Uterus (tissue), 4 donors: ENCODE measurements around the gene LDLRAD4. TPM values are rescaled to one million over a fixed set of nuclear protein-coding genes. Genes with fewer than 3 reads are reported as not detected.

Source experiments
- DNase-seq, 2 donors: peaks; one replicate each; pipeline ENCODE4 v3.0.0-alpha.2; 2019 to 2020
- H3K27ac ChIP-seq, 2 donors: fragments of 200-600 bp; sonication (generic); 1 replicate in 1 of 2; 2 replicates in 1 of 2; pipeline ENCODE4 v1.5.1; 2016 to 2018
- H3K27me3 ChIP-seq, 2 donors: fragments of 200-600 bp; sonication (generic); one replicate each; pipeline ENCODE4 v1.5.1; 2018 to 2019; ENCODE audit warnings: control low read depth in 1 of 2
- H3K36me3 ChIP-seq, 2 donors: fragments of 200-600 bp; sonication (generic); one replicate each; pipeline ENCODE4 v1.5.1; 2019; ENCODE audit warnings: control low read depth in 1 of 2
- H3K4me1 ChIP-seq, 2 donors: fragments of 200-600 bp; sonication (generic); one replicate each; pipeline ENCODE4 v1.5.1; 2018 to 2019; ENCODE audit warnings: control low read depth in 1 of 2
- H3K4me3 ChIP-seq, 2 donors: fragments of 200-600 bp; sonication (generic); 1 replicate in 1 of 2; 2 replicates in 1 of 2; pipeline ENCODE4 v1.5.1; 2018 to 2019; ENCODE audit warnings: mild to moderate bottlenecking in 1 of 2
- H3K9me3 ChIP-seq, 2 donors: fragments of 200-600 bp; sonication (generic); one replicate each; pipeline ENCODE4 v1.5.1; 2019; ENCODE audit warnings: control low read depth in 1 of 2
- CTCF ChIP-seq, 4 experiments: fragments of 200-600 bp in 2 of 4; fragments of 450-650 bp in 2 of 4; sonication (generic) in 2 of 4; IDR thresholded peaks; one replicate each; pipeline ENCODE4 v1.5.1; 2016 to 2019; ENCODE audit warnings: antibody characterized with exemption in 4 of 4, mild to moderate bottlenecking in 2 of 4, moderate library complexity in 1 of 4
- POLR2A ChIP-seq, 2 donors: fragments of 450-650 bp; IDR thresholded peaks; one replicate each; pipeline ENCODE4 v1.6.1; 2016; ENCODE audit warnings: antibody characterized with exemption in 2 of 2, mild to moderate bottlenecking in 1 of 2, moderate library complexity in 1 of 2
- intact Hi-C: fragments of 100-400 bp; cut with DNase I; formaldehyde crosslinking; loops from one replicate; pipeline ENCODE4 v1.15.1; 2023; ENCODE audit warnings: low total_unique reads
- total RNA-seq, 4 donors: library from RNA; depleted of rRNA in 3 of 4; stranded (reverse); fragments of >200 nt in 3 of 4; gene quantifications; one replicate each; pipeline versions ENCODE4 v1.1.0 to v1.2.4, GENCODE V29; 2014 to 2023
- donor health status: DM: yes; HTN: yes; CAD: no.

The LDLRAD4 gene
- total RNA-seq, 4 donors from 2014 or later = 23.8 to 82.2 (median 39.3) TPM

- no peaks in the 10 kb centered on the region for H3K27me3 ChIP-seq
- H3K36me3 ChIP-seq = no peaks in the 10 kb centered on the region
- TF ChIP-seq POLR2A (IDR thresholded peaks at IDR 0.05) (no peak), CTCF (IDR thresholded peaks at IDR 0.05) (no peak)
- H3K9me3 ChIP-seq = no peaks in the 10 kb centered on the region
- no peak overlapping the region for H3K27ac ChIP-seq
- no peak overlapping the region for H3K4me3 ChIP-seq
- no peak for DNase-seq
- intact Hi-C loops = no loop called here
- H3K4me1 ChIP-seq = no peaks in the 10 kb centered on the region
Observed at GRCh38 chr18:13621886-13622619, 403.5 kb downstream of the LDLRAD4 start.

GRCh38 chr18:13622751-13623150, 404.2 kb downstream of the LDLRAD4 start:
- Histone ChIP-seq H3K4me1 (no peaks in the 10 kb centered on the region), H3K4me3 (no peak overlapping the region), H3K36me3 (no peaks in the 10 kb centered on the region), H3K27me3 (no peaks in the 10 kb centered on the region), H3K27ac (no peak overlapping the region), H3K9me3 (no peaks in the 10 kb centered on the region)
- DNase-seq = no peak
- TF ChIP-seq CTCF (IDR thresholded peaks at IDR 0.05) (no peak), POLR2A (IDR thresholded peaks at IDR 0.05) (no peak)
- intact Hi-C loops = no loop called here

GRCh38 chr18:13623348-13623747, 404.8 kb downstream of the LDLRAD4 start:
- no peak for DNase-seq
- Histone ChIP-seq H3K9me3 (no peaks in the 10 kb centered on the region), H3K4me3 (no peak overlapping the region), H3K36me3 (no peaks in the 10 kb centered on the region), H3K27ac (no peak overlapping the region), H3K4me1 (no peaks in the 10 kb centered on the region), H3K27me3 (no peaks in the 10 kb centered on the region)
- intact Hi-C loops = no loop called here
- TF ChIP-seq CTCF (IDR thresholded peaks at IDR 0.05) = no peak
- no peak for TF ChIP-seq POLR2A (IDR thresholded peaks at IDR 0.05)

- Histone ChIP-seq H3K36me3 (no peaks in the 10 kb centered on the region), H3K4me3 (no peak overlapping the region), H3K9me3 (no peaks in the 10 kb centered on the region), H3K27ac (no peak overlapping the region), H3K27me3 (no peaks in the 10 kb centered on the region), H3K4me1 (no peaks in the 10 kb centered on the region)
- no peak for TF ChIP-seq POLR2A (IDR thresholded peaks at IDR 0.05)
- no peak for TF ChIP-seq CTCF (IDR thresholded peaks at IDR 0.05)
- no peak for DNase-seq
- intact Hi-C loops = no loop called here
Observed at GRCh38 chr18:13623871-13624270, 405.3 kb downstream of the LDLRAD4 start.

- intact Hi-C loops = no loop called here
- no peaks in the 10 kb centered on the region for H3K36me3 ChIP-seq
- TF ChIP-seq POLR2A (IDR thresholded peaks at IDR 0.05) = no peak
- TF ChIP-seq CTCF (IDR thresholded peaks at IDR 0.05) = no peak
Observed at GRCh38 chr18:13624563-13625237, 406.1 kb downstream of the LDLRAD4 start.

More at GRCh38 chr18:13624563-13625237, 406.1 kb downstream of the LDLRAD4 start:
- no peak for DNase-seq
- Histone ChIP-seq H3K27me3 (no peaks in the 10 kb centered on the region), H3K27ac (no peak overlapping the region), H3K9me3 (no peaks in the 10 kb centered on the region), H3K4me1 (no peaks in the 10 kb centered on the region), H3K4me3 (no peak overlapping the region)
